IPS-18a (cell line): Measurements from ENCODE around the gene LPIN1.
"Not testable (repeated sequence)": the region's sequence is repeated elsewhere in the genome, so short reads cannot be mapped to it uniquely, and the experiment has no call there.

Experiments used
- H3K27ac ChIP-seq: one replicate; pipeline ENCODE4 v1.5.1; 2013; ENCODE audit warnings: low read length
- H3K27me3 ChIP-seq: one replicate; pipeline ENCODE4 v1.6.1; 2013; ENCODE audit warnings: mild to moderate bottlenecking, low read length; ENCODE audit not compliant: control insufficient read depth, insufficient read depth
- H3K36me3 ChIP-seq: one replicate; pipeline ENCODE4 v1.6.1; 2013; ENCODE audit warnings: low read depth, low read length; ENCODE audit not compliant: control insufficient read depth
- H3K4me1 ChIP-seq: one replicate; pipeline ENCODE4 v1.6.1; 2013; ENCODE audit warnings: low read depth, low read length; ENCODE audit not compliant: control insufficient read depth
- H3K4me3 ChIP-seq: one replicate; pipeline ENCODE4 v1.5.1; 2013; ENCODE audit warnings: low read length
- H3K9ac ChIP-seq: one replicate; pipeline ENCODE4 v1.6.1; 2013; ENCODE audit warnings: mild to moderate bottlenecking, low read length, moderate library complexity
- H3K9me3 ChIP-seq: one replicate; pipeline ENCODE4 v1.6.1; 2013; ENCODE audit warnings: low read depth, low read length; ENCODE audit not compliant: control insufficient read depth

LPIN1 gene

GRCh38 chr2:11759182-11759975 is 12.9 kb downstream of the LPIN1 start:
- not testable (repeated sequence) for H3K4me3 ChIP-seq, H3K4me1 ChIP-seq, H3K9ac ChIP-seq, H3K27me3 ChIP-seq, H3K27ac ChIP-seq, H3K9me3 ChIP-seq, H3K36me3 ChIP-seq

DNA sequence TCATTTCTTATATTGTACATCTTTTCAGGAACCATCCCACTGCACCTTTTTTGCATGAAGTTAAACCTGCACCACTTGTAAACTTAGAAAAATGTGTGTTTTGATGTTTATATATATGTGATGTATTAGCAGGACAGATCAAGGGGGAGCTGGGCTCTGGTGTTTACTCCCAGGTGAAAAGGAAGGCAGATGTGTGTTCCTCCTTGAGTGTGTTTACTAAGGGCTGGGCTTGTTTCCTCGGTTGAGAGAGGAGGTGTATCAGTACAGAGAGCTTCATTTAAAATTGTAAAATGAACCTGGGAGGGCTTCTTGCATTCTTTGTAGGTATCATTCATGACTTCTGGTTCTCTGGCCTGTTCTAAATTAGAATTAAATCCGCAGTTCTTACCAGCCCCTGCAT is 14.8 kb downstream of the LPIN1 start:
- Histone ChIP-seq H3K4me1 (no peaks in the 10 kb centered on the region), H3K9me3 (no peaks in the 10 kb centered on the region), H3K36me3 (peaks cover 4% of the 10 kb centered on the region), H3K27ac (no peak overlapping the region), H3K4me3 (no peak overlapping the region), H3K9ac (no peak overlapping the region), H3K27me3 (no peaks in the 10 kb centered on the region)

DNA sequence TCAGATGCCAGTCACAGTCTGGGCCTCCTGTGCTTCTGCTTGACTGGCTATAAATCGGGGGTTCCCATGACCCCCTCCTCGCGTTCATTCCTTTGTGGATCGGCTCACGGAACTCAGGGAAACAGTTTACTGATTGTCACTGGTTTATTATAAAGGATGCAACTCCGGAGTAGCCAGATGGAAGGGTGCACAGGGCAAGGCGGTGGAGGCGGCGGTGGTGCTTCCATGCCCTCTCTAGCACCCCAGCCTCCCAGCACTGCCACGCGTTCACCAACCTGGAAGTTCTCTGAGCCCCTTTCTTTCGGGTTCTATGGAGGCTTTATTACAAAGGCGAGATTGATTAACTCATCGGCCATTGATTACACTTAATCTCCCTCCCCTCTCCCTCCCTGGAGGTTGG is 15.6 kb downstream of the LPIN1 start:
- no peaks in the 10 kb centered on the region for H3K4me1 ChIP-seq
- no peaks in the 10 kb centered on the region for H3K9me3 ChIP-seq
- H3K4me3 ChIP-seq: no peak overlapping the region
- H3K9ac ChIP-seq: no peak overlapping the region
- H3K36me3 ChIP-seq: peaks cover 10% of the 10 kb centered on the region
- no peak overlapping the region for H3K27ac ChIP-seq
- no peaks in the 10 kb centered on the region for H3K27me3 ChIP-seq

DNA sequence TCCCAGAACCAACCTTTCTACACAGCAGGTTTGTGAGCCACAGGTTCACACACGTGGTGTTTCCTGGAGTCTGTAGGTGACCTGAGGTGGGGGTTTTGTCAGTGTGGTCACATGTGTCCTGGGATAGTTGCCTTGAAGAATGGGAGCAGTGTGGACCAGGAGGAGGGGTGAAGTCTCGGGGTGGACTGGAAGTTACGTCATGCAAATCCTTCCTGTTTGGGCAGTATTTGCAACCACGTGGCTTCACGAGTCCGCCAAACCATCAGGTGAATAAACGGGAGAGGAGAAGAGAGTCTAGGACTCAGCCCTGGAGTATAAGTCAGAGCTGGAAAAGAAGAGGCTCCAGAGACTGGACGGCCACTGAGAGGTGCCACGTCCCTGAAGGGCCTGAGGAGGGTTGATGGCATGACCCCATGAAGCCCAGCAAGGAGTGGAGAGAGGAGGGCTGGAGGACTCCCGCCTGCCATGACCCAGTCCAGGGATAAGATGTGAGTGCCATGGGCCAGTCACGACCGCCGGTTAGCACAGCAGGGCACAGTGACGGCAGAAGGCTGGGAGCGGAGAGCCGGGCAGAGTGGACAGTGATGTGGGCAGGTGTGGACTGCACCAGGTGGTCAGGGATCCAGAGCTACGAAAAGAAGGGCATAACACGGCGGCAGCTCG is 16.5 kb downstream of the LPIN1 start:
- Histone ChIP-seq H3K4me1 (no peaks in the 10 kb centered on the region), H3K27ac (no peak overlapping the region), H3K27me3 (no peaks in the 10 kb centered on the region), H3K36me3 (peaks cover 10% of the 10 kb centered on the region), H3K9me3 (no peaks in the 10 kb centered on the region), H3K4me3 (no peak overlapping the region), H3K9ac (no peak overlapping the region)

- peaks cover 10% of the 10 kb centered on the region for H3K36me3 ChIP-seq
- no peaks in the 10 kb centered on the region for H3K4me1 ChIP-seq
- H3K4me3 ChIP-seq: no peak overlapping the region
- H3K9ac ChIP-seq: no peak overlapping the region
- no peaks in the 10 kb centered on the region for H3K9me3 ChIP-seq
- H3K27ac ChIP-seq: no peak overlapping the region
- no peaks in the 10 kb centered on the region for H3K27me3 ChIP-seq
Measured at GRCh38 chr2:11764359-11764758, 17.9 kb downstream of the LPIN1 start.

DNA sequence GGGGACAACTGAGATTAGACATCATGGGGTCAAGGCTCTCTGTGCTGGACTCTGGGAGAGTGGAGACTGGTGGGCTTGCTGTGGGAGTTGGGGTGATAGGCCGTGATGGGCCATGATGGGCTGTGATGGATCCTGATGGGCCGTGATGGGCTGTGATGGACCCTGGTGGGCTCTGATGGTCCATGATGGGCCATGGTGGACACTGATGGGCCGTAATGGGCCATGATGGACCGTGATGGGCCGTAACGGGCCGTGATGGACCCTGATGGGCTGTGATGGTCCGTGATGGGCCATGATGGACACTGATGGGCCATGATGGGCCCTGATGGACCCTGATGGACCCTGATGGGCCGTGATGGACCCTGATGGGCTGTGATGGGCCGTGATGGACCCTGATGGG is 18.5 kb downstream of the LPIN1 start:
- Histone ChIP-seq H3K27ac (no peak overlapping the region), H3K9me3 (no peaks in the 10 kb centered on the region), H3K36me3 (peaks cover 10% of the 10 kb centered on the region), H3K4me3 (no peak overlapping the region), H3K27me3 (no peaks in the 10 kb centered on the region), H3K4me1 (no peaks in the 10 kb centered on the region), H3K9ac (no peak overlapping the region)

GRCh38 chr2:11765501-11765900 is 19.1 kb downstream of the LPIN1 start:
- no peaks in the 10 kb centered on the region for H3K9me3 ChIP-seq
- H3K27ac ChIP-seq: no peak overlapping the region
- H3K9ac ChIP-seq: no peak overlapping the region
- H3K4me3 ChIP-seq: no peak overlapping the region
- no peaks in the 10 kb centered on the region for H3K4me1 ChIP-seq
- peaks cover 10% of the 10 kb centered on the region for H3K36me3 ChIP-seq
- no peaks in the 10 kb centered on the region for H3K27me3 ChIP-seq

DNA sequence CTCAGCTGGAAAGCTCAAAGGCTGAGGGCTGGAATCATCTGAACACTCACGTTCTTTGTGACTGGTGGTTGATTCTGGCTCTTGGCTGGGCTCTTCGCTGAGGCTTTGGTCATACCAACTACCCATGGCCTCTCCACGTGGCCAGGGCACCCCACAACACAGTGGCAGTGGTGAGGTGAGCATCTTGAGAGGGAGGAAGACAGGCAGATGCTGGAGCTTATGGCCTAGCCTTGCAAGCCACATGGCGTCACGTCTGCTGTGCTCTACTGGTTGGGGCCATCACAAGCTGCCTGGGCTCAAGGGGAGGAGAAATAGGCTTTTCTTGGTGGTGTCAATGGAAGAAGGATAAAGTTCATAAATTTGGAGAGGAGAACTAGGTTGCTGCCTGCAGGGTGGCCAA is 19.6 kb downstream of the LPIN1 start:
- no peaks in the 10 kb centered on the region for H3K4me1 ChIP-seq
- no peak overlapping the region for H3K27ac ChIP-seq
- no peaks in the 10 kb centered on the region for H3K9me3 ChIP-seq
- peaks cover 10% of the 10 kb centered on the region for H3K36me3 ChIP-seq
- no peak overlapping the region for H3K9ac ChIP-seq
- no peak overlapping the region for H3K4me3 ChIP-seq
- H3K27me3 ChIP-seq: no peaks in the 10 kb centered on the region

- Histone ChIP-seq H3K4me3 (no peak overlapping the region), H3K9ac (no peak overlapping the region), H3K4me1 (no peaks in the 10 kb centered on the region), H3K36me3 (peaks cover 12% of the 10 kb centered on the region), H3K27me3 (no peaks in the 10 kb centered on the region), H3K9me3 (no peaks in the 10 kb centered on the region), H3K27ac (no peak overlapping the region)
Measured at GRCh38 chr2:11767779-11768178, 21.3 kb downstream of the LPIN1 start.

GRCh38 chr2:11768946-11769345 is 22.5 kb downstream of the LPIN1 start:
- H3K36me3 ChIP-seq: peaks cover 14% of the 10 kb centered on the region
- no peak overlapping the region for H3K27ac ChIP-seq
- H3K9ac ChIP-seq: no peak overlapping the region
- no peaks in the 10 kb centered on the region for H3K9me3 ChIP-seq
- H3K4me1 ChIP-seq: no peaks in the 10 kb centered on the region
- no peak overlapping the region for H3K4me3 ChIP-seq
- no peaks in the 10 kb centered on the region for H3K27me3 ChIP-seq

- H3K9me3 ChIP-seq: no peaks in the 10 kb centered on the region
Measured at GRCh38 chr2:11769516-11769915, 23.1 kb downstream of the LPIN1 start.

More at GRCh38 chr2:11769516-11769915, 23.1 kb downstream of the LPIN1 start:
- Histone ChIP-seq H3K27me3 (no peaks in the 10 kb centered on the region), H3K27ac (no peak overlapping the region), H3K4me3 (no peak overlapping the region), H3K36me3 (peaks cover 20% of the 10 kb centered on the region), H3K4me1 (no peaks in the 10 kb centered on the region), H3K9ac (no peak overlapping the region)
